Naive thymus-derived CD4-positive, alpha-beta T cell (primary cell): Measurements from ENCODE around the gene USP8. TPM values are rescaled to one million over a fixed set of nuclear protein-coding genes. Genes with fewer than 3 reads are reported as not detected.

ENCODE experiments used
- ATAC-seq: fragments of 150-1000 bp; cut with Tn5 transposase; 2 replicates; pipeline ENCODE4 v1.10.0; 2021; ENCODE audit warnings: mild to moderate bottlenecking, moderate library complexity
- CTCF ChIA-PET: fragments of 350-600 bp; sonication (Branson Sonifier 250); formaldehyde crosslinking; loops from one replicate; lab custom pipeline; 2021; ENCODE audit warnings: antibody characterized with exemption; lab: Charles Lee
- POLR2A ChIA-PET: fragments of 350-600 bp; sonication (Branson Sonifier 250); formaldehyde crosslinking; loops from one replicate; lab custom pipeline; 2021; ENCODE audit warnings: antibody characterized with exemption, inconsistent platforms; lab: Charles Lee
- DNase-seq, 9 donors: peaks; one replicate each; pipeline versions ENCODE4 v3.0.0 to v3.0.0-alpha.2; 2020 to 2022; ENCODE audit warnings: mixed read lengths in 1 of 9
- H3K27ac ChIP-seq: one replicate; pipeline ENCODE4 v1.7.0; 2013; ENCODE audit warnings: mild to moderate bottlenecking, low read depth, low read length, moderate library complexity
- H3K27me3 ChIP-seq, 2 donors: one replicate each; pipeline ENCODE4 v1.7.0; 2013; ENCODE audit warnings: low read length in 2 of 2, mild to moderate bottlenecking in 2 of 2, moderate library complexity in 2 of 2; ENCODE audit not compliant: control insufficient read depth in 2 of 2, insufficient read depth in 2 of 2
- H3K36me3 ChIP-seq, 3 experiments: 1 replicate in 2 of 3; 2 replicates in 1 of 3; pipeline ENCODE4 v1.7.0; 2013; ENCODE audit warnings: low read length in 3 of 3, mild to moderate bottlenecking in 3 of 3, moderate library complexity in 1 of 3; ENCODE audit not compliant: insufficient read depth in 3 of 3, control insufficient read depth in 2 of 3
- H3K4me1 ChIP-seq, 2 donors: one replicate each; pipeline ENCODE4 v1.7.0; 2013; ENCODE audit warnings: low read length in 2 of 2, mild to moderate bottlenecking in 2 of 2, moderate library complexity in 1 of 2; ENCODE audit not compliant: control insufficient read depth in 2 of 2, insufficient read depth in 2 of 2
- H3K4me3 ChIP-seq: 2 replicates; pipeline ENCODE4 v1.7.0; 2013; ENCODE audit warnings: mild to moderate bottlenecking, low read length
- H3K9me3 ChIP-seq, 3 experiments: 1 replicate in 2 of 3; 2 replicates in 1 of 3; pipeline ENCODE4 v1.7.0; 2013; ENCODE audit warnings: low read length in 3 of 3; ENCODE audit not compliant: control insufficient read depth in 2 of 3
- H3K27ac Mint-ChIP-seq, 9 donors: one replicate each; pipeline ENCODE4 v1.8.0; 2020 to 2022; ENCODE audit warnings: mixed read lengths in 9 of 9, mild to moderate bottlenecking in 8 of 9, moderate library complexity in 5 of 9, inconsistent platforms in 2 of 9
- H3K27me3 Mint-ChIP-seq, 5 donors: one replicate each; pipeline ENCODE4 v1.8.0; 2021 to 2022; ENCODE audit warnings: mixed read lengths in 5 of 5, mild to moderate bottlenecking in 1 of 5
- H3K36me3 Mint-ChIP-seq, 5 donors: one replicate each; pipeline ENCODE4 v1.8.0; 2020 to 2022; ENCODE audit warnings: mixed read lengths in 5 of 5, mild to moderate bottlenecking in 3 of 5, inconsistent platforms in 1 of 5
- H3K4me1 Mint-ChIP-seq, 7 donors: one replicate each; pipeline ENCODE4 v1.8.0; 2020 to 2022; ENCODE audit warnings: mixed read lengths in 7 of 7, mild to moderate bottlenecking in 3 of 7, inconsistent platforms in 1 of 7
- H3K4me3 Mint-ChIP-seq, 10 donors: one replicate each; pipeline ENCODE4 v1.8.0; 2020 to 2022; ENCODE audit warnings: mild to moderate bottlenecking in 10 of 10, mixed read lengths in 10 of 10, moderate library complexity in 6 of 10, inconsistent platforms in 2 of 10
- H3K9me3 Mint-ChIP-seq, 11 donors: one replicate each; pipeline ENCODE4 v1.8.0; 2020 to 2022; ENCODE audit warnings: mixed read lengths in 11 of 11, mild to moderate bottlenecking in 4 of 11, inconsistent platforms in 1 of 11, moderate library complexity in 1 of 11
- intact Hi-C, 2 donors: fragments of 100-400 bp; cut with micrococcal nuclease; formaldehyde crosslinking; loops; one replicate each; pipeline ENCODE4 v1.15.1; 2023
- polyA plus RNA-seq, 2 donors: library from polyadenylated mRNA; unstranded; fragments of 300-500 nt; fragmentation: Illumina TruSeq; gene quantifications; one replicate each; pipeline ENCODE4 v1.2.3, GENCODE V29; 2021
- total RNA-seq, 6 experiments: library from RNA in 5 of 6; stranded (reverse) in 5 of 6; gene quantifications; 1 replicate in 5 of 6; 2 replicates in 1 of 6; pipeline ENCODE4 v1.2.3 and lab custom pipeline; 2021 to 2026

The USP8 gene
- total and polyA plus RNA-seq, 7 experiments from 2014 or later: 34.7 to 61.8 (median 56.2) TPM

DNA sequence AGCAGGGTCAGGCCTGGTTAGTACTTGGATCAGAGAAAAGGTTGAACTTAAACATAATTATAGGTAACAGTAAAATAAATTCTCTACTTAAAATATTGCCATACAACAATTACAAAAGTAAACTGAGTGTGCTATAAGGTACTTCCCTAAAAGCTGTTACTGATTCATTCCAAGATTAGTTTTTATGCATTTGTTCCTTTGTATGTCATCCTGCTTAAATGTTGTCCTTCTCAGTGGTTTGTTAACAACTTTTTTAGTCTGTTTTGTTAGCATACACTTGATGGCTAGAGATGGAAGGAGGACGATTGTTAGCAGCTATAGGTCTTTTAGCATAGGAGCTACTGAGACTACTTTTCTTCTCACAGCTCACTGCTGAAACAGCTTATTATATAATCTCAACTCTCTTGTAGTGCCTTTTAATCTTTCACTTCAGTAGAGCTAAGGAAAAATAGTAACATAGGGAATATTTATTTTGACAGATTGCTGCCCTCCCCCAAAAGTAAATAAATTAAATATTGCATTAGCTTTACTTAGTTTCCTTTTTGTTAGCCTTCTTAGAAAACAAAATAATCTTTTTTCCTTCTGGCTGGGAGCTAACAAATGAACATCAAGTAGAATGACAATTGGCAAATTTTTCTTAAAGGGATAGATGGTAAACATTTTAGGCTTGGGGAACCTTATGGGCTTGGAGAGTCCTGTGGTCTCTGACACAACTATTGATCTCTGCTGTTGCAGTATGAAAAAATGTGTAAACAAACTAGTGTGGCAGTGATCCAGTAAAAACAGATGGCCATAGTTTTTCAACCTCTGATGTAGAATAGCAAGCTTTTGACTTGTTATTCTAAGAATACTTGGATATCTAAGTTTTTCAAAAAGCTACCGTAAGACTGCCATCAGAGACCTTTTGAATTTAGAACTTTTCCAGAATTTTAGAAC lies 39.5 kb downstream of the USP8 start:
- ATAC-seq (no peak), DNase-seq (no peak)
- peaks cover 0 to 59% (median 7%) of the 10 kb centered on the region in 3 experiments for H3K36me3 ChIP-seq
- H3K4me1 Mint-ChIP-seq: peaks cover 0 to 14% (median 2%) of the 10 kb centered on the region in 7 donors
- no peaks in the 10 kb centered on the region for H3K27me3 ChIP-seq
- no peak overlapping the region for H3K27ac Mint-ChIP-seq
- POLR2A ChIA-PET: interaction anchor here (1.0 kb wide), 1 partner anchor 109 kb away, joined by 3 read pairs; the partner anchor contains the start of gene GABPB1
- H3K9me3 Mint-ChIP-seq: no peaks in the 10 kb centered on the region
- H3K27me3 Mint-ChIP-seq: no peaks in the 10 kb centered on the region
- no peak overlapping the region for H3K4me3 Mint-ChIP-seq
- peaks cover 6 to 43% (median 23%) of the 10 kb centered on the region in 5 donors for H3K36me3 Mint-ChIP-seq
- no peak overlapping the region for H3K4me3 ChIP-seq
- H3K9me3 ChIP-seq: no peaks in the 10 kb centered on the region
- no peaks in the 10 kb centered on the region for H3K4me1 ChIP-seq
- H3K27ac ChIP-seq: no peak overlapping the region
- intact Hi-C loops: no loop called here
- CTCF ChIA-PET: interaction anchor here (1.4 kb wide), 1 partner anchor 19 kb away, joined by 4 read pairs; no protein-coding TSS in a partner anchor

GRCh38 chr15:50471072-50471471 lies 46.9 kb downstream of the USP8 start:
- Mint-ChIP-seq H3K4me3 (no peak overlapping the region), H3K4me1 (peaks cover 0 to 6% (median 0%) of the 10 kb centered on the region in 7 donors), H3K36me3 (peaks cover 6 to 44% (median 27%) of the 10 kb centered on the region in 5 donors), H3K27me3 (no peaks in the 10 kb centered on the region), H3K9me3 (no peaks in the 10 kb centered on the region), H3K27ac (no peak overlapping the region)
- ATAC-seq (no peak), DNase-seq (no peak)
- no peaks in the 10 kb centered on the region for H3K4me1 ChIP-seq
- H3K9me3 ChIP-seq: no peaks in the 10 kb centered on the region
- no peak overlapping the region for H3K27ac ChIP-seq
- POLR2A ChIA-PET: no interaction called here
- peaks cover 5 to 48% (median 5%) of the 10 kb centered on the region in 3 experiments for H3K36me3 ChIP-seq
- intact Hi-C loops: no loop called here
- no peaks in the 10 kb centered on the region for H3K27me3 ChIP-seq
- no peak overlapping the region for H3K4me3 ChIP-seq
- CTCF ChIA-PET: interaction anchor here (0.5 kb wide), 1 partner anchor 80 kb away, joined by 3 read pairs; no protein-coding TSS in a partner anchor

GRCh38 chr15:50476143-50476542 lies 51.9 kb downstream of the USP8 start:
- no peaks in the 10 kb centered on the region for H3K9me3 ChIP-seq
- no peak overlapping the region for H3K27ac ChIP-seq
- Mint-ChIP-seq H3K9me3 (no peaks in the 10 kb centered on the region), H3K4me3 (no peak overlapping the region), H3K27ac (no peak overlapping the region), H3K27me3 (no peaks in the 10 kb centered on the region), H3K4me1 (peaks cover 0 to 8% (median 3%) of the 10 kb centered on the region in 7 donors), H3K36me3 (peaks cover 12 to 58% (median 28%) of the 10 kb centered on the region in 5 donors)
- H3K4me1 ChIP-seq: no peaks in the 10 kb centered on the region
- CTCF ChIA-PET: no interaction called here
- POLR2A ChIA-PET: no interaction called here
- H3K4me3 ChIP-seq: no peak overlapping the region
- intact Hi-C loops: no loop called here
- no peak for ATAC-seq
- H3K36me3 ChIP-seq: peaks cover 9 to 68% (median 18%) of the 10 kb centered on the region in 3 experiments
- no peak for DNase-seq
- H3K27me3 ChIP-seq: no peaks in the 10 kb centered on the region

DNA sequence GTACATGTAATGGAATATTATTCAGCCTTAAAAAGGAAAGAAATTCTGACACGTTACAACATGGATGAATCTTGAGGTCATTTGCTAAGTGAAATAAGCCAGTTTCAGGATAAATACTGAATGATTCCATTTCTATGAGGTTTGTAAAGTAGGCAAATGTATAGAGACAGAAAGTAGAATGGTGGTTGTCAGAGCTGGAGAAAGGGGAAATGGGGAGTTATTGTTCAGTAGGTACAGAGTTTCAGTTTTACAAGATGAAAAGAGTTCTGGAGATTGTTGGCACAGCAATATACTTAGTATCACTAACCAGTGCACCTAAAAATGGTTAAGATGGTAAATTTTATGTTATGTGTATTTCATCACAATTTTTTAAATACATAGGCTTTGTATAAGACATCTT lies 60.6 kb downstream of the USP8 start:
- Mint-ChIP-seq H3K27me3 (no peaks in the 10 kb centered on the region), H3K9me3 (peaks cover 0 to 3% (median 0%) of the 10 kb centered on the region in 11 donors), H3K4me1 (peaks cover 0 to 30% (median 3%) of the 10 kb centered on the region in 7 donors), H3K4me3 (no peak overlapping the region), H3K27ac (peak overlapping the region in 2 of 9 donors; percentile 12 to 20), H3K36me3 (peaks cover 25 to 61% (median 36%) of the 10 kb centered on the region in 5 donors)
- POLR2A ChIA-PET: no interaction called here
- Histone ChIP-seq H3K36me3 (peaks cover 0 to 48% (median 5%) of the 10 kb centered on the region in 3 experiments), H3K4me3 (no peak overlapping the region), H3K27me3 (no peaks in the 10 kb centered on the region), H3K27ac (no peak overlapping the region), H3K9me3 (no peaks in the 10 kb centered on the region), H3K4me1 (no peaks in the 10 kb centered on the region)
- CTCF ChIA-PET: no interaction called here
- intact Hi-C loops: loop anchor here (5.0 to 10.0 kb wide), 2 partner anchors 420 to 423 kb away; partner anchors contain the start of gene AP4E1 (in 2 of the 2)
- no peak for ATAC-seq
- DNase-seq: no peak

GRCh38 chr15:50485389-50485788 lies 61.2 kb downstream of the USP8 start:
- DNase-seq (no peak), ATAC-seq (no peak)
- Mint-ChIP-seq H3K4me3 (no peak overlapping the region), H3K36me3 (peaks cover 28 to 62% (median 39%) of the 10 kb centered on the region in 5 donors), H3K27me3 (no peaks in the 10 kb centered on the region), H3K4me1 (peaks cover 0 to 30% (median 3%) of the 10 kb centered on the region in 7 donors), H3K27ac (peak overlapping the region in 1 of 9 donors; percentile 20), H3K9me3 (peaks cover 0 to 3% (median 0%) of the 10 kb centered on the region in 11 donors)
- intact Hi-C loops: loop anchor here in 1 of 2 donors (10.0 kb wide), 1 partner anchor 419 kb away; the partner anchor contains the start of gene AP4E1
- H3K27ac ChIP-seq: no peak overlapping the region
- no peaks in the 10 kb centered on the region for H3K4me1 ChIP-seq
- no peaks in the 10 kb centered on the region for H3K27me3 ChIP-seq
- H3K36me3 ChIP-seq: peaks cover 3 to 48% (median 11%) of the 10 kb centered on the region in 3 experiments
- no peaks in the 10 kb centered on the region for H3K9me3 ChIP-seq
- ChIA-PET POLR2A (no interaction called here), CTCF (no interaction called here)
- no peak overlapping the region for H3K4me3 ChIP-seq

- Mint-ChIP-seq H3K9me3 (peaks cover 0 to 3% (median 0%) of the 10 kb centered on the region in 11 donors), H3K27ac (peak overlapping the region in 4 of 9 donors; percentile 25 to 58 (median 48)), H3K4me3 (peak overlapping the region in 1 of 10 donors; percentile 24), H3K4me1 (peaks cover 0 to 18% (median 0%) of the 10 kb centered on the region in 7 donors), H3K27me3 (no peaks in the 10 kb centered on the region), H3K36me3 (peaks cover 13 to 59% (median 32%) of the 10 kb centered on the region in 5 donors)
- Histone ChIP-seq H3K9me3 (no peaks in the 10 kb centered on the region), H3K4me3 (no peak overlapping the region), H3K4me1 (no peaks in the 10 kb centered on the region), H3K27me3 (no peaks in the 10 kb centered on the region), H3K36me3 (peaks cover 16 to 53% (median 20%) of the 10 kb centered on the region in 3 experiments), H3K27ac (no peak overlapping the region)
- DNase-seq (no peak), ATAC-seq (no peak)
- ChIA-PET POLR2A (no interaction called here), CTCF (interaction anchor here (0.6 kb wide), 1 partner anchor 1494 kb away, joined by 7 read pairs; no protein-coding TSS in a partner anchor)
- intact Hi-C loops: loop anchor here in 1 of 2 donors (10.0 kb wide), 1 partner anchor 418 kb away; the partner anchor contains the start of gene AP4E1
These were observed 63.1 kb downstream of the USP8 start for GRCh38 chr15:50487287-50487686.
